ENCODE results near the gene COX6A2.
"Not testable (repeated sequence)": the region's sequence is repeated elsewhere in the genome, so short reads cannot be mapped to it uniquely, and the experiment has no call there.

The COX6A2 gene

GRCh38 chr16:31455601-31456314 lies 27.6 kb upstream of the COX6A2 start:
- TF ChIP-seq CTCF (conservative IDR thresholded peaks at IDR 0.05; ENCODE audit: low read depth, low read length) = peak; percentile 54
- no peak for DNase-seq (ENCODE audit: low read depth)
- no peak overlapping the region for H3K4me3 ChIP-seq (ENCODE audit: low read length)

GRCh38 chr16:31453255-31454204 lies 25.4 kb upstream of the COX6A2 start:
- no peak overlapping the region for H3K4me3 ChIP-seq (ENCODE audit: low read length)
- no peak for DNase-seq (ENCODE audit: low read depth)
- TF ChIP-seq CTCF (conservative IDR thresholded peaks at IDR 0.05; ENCODE audit: low read depth, low read length) = no peak

- DNase-seq (ENCODE audit: low read depth) = peak; percentile 58
- TF ChIP-seq CTCF (conservative IDR thresholded peaks at IDR 0.05; ENCODE audit: low read depth, low read length) = no peak
- H3K4me3 ChIP-seq (ENCODE audit: low read length) = no peak overlapping the region
Measured at GRCh38 chr16:31452631-31453106, 24.5 kb upstream of the COX6A2 start.

GRCh38 chr16:31451681-31452351 lies 23.7 kb upstream of the COX6A2 start:
- peak; percentile 83 for TF ChIP-seq CTCF (conservative IDR thresholded peaks at IDR 0.05; ENCODE audit: low read depth, low read length)
- DNase-seq (ENCODE audit: low read depth) = no peak
- no peak overlapping the region for H3K4me3 ChIP-seq (ENCODE audit: low read length)

GRCh38 chr16:31451201-31451600 lies 23.0 kb upstream of the COX6A2 start:
- DNase-seq (ENCODE audit: low read depth) = no peak
- no peak overlapping the region for H3K4me3 ChIP-seq (ENCODE audit: low read length)
- TF ChIP-seq CTCF (conservative IDR thresholded peaks at IDR 0.05; ENCODE audit: low read depth, low read length) = no peak

GRCh38 chr16:31445931-31446330 lies 17.8 kb upstream of the COX6A2 start:
- not testable (repeated sequence) for DNase-seq (ENCODE audit: low read depth); H3K4me3 ChIP-seq (ENCODE audit: low read length)

GRCh38 chr16:31441956-31442355 lies 13.8 kb upstream of the COX6A2 start:
- peak overlapping the region; percentile 51 for H3K4me3 ChIP-seq (ENCODE audit: low read length)

More at GRCh38 chr16:31441956-31442355, 13.8 kb upstream of the COX6A2 start:
- no peak for DNase-seq (ENCODE audit: low read depth)
- TF ChIP-seq CTCF (conservative IDR thresholded peaks at IDR 0.05; ENCODE audit: low read depth, low read length) = no peak
